Neural progenitor cell (in vitro differentiated cells): ENCODE results near the gene KNDC1.

Experiments
- CTCF ChIP-seq: fragments of 200-600 bp; sonication (generic); IDR thresholded peaks from 2 replicates; pipeline ENCODE4 v1.5.1; 2017; ENCODE audit warnings: antibody characterized with exemption, mild to moderate bottlenecking
- EZH2 ChIP-seq: fragments of 200-600 bp; sonication (generic); IDR thresholded peaks from 2 replicates; pipeline ENCODE4 v1.6.1; 2017; ENCODE audit warnings: antibody characterized with exemption, mild to moderate bottlenecking, moderate library complexity
- EZH2phosphoT487 ChIP-seq: fragments of 200-600 bp; sonication (generic); IDR thresholded peaks from 2 replicates; pipeline ENCODE4 v1.6.1; 2017; ENCODE audit warnings: antibody characterized with exemption

GRCh38 chr10:133224756-133225372, 64.8 kb downstream of the KNDC1 start:
- TF ChIP-seq CTCF (no peak), EZH2 (no peak), EZH2phosphoT487 (no peak)
